HepG2 (cell line): Measurements from ENCODE around the gene MS4A10.

Experiments
- EP300 ChIP-seq, 3 experiments: sonication (generic) in 1 of 3; formaldehyde crosslinking in 1 of 3; IDR thresholded peaks; 2 replicates each; pipeline versions ENCODE4 v1.5.1 to v1.6.1; 2011 to 2020; ENCODE audit warnings: low read depth in 2 of 3, low read length in 2 of 3, borderline replicate concordance in 1 of 3, improper control_type of control experiment in 1 of 3, mild to moderate bottlenecking in 1 of 3, missing genetic modification reagents in 1 of 3, moderate library complexity in 1 of 3
- JUNB ChIP-seq: sonication (generic); formaldehyde crosslinking; IDR thresholded peaks from 2 replicates; pipeline ENCODE4 v1.8.0; 2022; ENCODE audit warnings: missing genetic modification reagents, mild to moderate bottlenecking, borderline replicate concordance
- MXI1 ChIP-seq: IDR thresholded peaks from 3 replicates; pipeline ENCODE4 v1.6.1; 2012; ENCODE audit warnings: low read depth, low read length, inconsistent platforms, borderline replicate concordance
- POLR2AphosphoS5 ChIP-seq: IDR thresholded peaks from 2 replicates; pipeline ENCODE4 v1.6.1; 2012; ENCODE audit warnings: low read depth, low read length
- RAD21 ChIP-seq: fragments of 450-650 bp; formaldehyde crosslinking; IDR thresholded peaks from 2 replicates; pipeline ENCODE4 v1.5.0; 2020; ENCODE audit warnings: mild to moderate bottlenecking
- ZNF510 ChIP-seq: sonication (generic); formaldehyde crosslinking; IDR thresholded peaks from 2 replicates; pipeline ENCODE4 v1.4.0; 2020; ENCODE audit warnings: low read depth, mild to moderate bottlenecking, missing genetic modification reagents
- ZNF660 ChIP-seq: sonication (generic); formaldehyde crosslinking; IDR thresholded peaks from 2 replicates; pipeline ENCODE4 v1.5.1; 2020; ENCODE audit warnings: mild to moderate bottlenecking, low read depth, missing genetic modification reagents, borderline replicate concordance
- TF ChIP-seq, protein P1 (sequence below): sonication (generic); formaldehyde crosslinking; conservative IDR thresholded peaks from 2 replicates; pipeline ENCODE4 v1.4.0; 2020; ENCODE audit warnings: mild to moderate bottlenecking, missing genetic modification reagents, moderate library complexity
- TF ChIP-seq, protein P2 (sequence below): sonication (generic); formaldehyde crosslinking; IDR thresholded peaks from 2 replicates; pipeline ENCODE4 v1.4.0; 2020; ENCODE audit warnings: mild to moderate bottlenecking, missing genetic modification reagents
- TF ChIP-seq, protein P3 (sequence below): sonication (generic); formaldehyde crosslinking; IDR thresholded peaks from 2 replicates; pipeline ENCODE4 v1.4.0; 2020; ENCODE audit warnings: missing genetic modification reagents

DNA sequence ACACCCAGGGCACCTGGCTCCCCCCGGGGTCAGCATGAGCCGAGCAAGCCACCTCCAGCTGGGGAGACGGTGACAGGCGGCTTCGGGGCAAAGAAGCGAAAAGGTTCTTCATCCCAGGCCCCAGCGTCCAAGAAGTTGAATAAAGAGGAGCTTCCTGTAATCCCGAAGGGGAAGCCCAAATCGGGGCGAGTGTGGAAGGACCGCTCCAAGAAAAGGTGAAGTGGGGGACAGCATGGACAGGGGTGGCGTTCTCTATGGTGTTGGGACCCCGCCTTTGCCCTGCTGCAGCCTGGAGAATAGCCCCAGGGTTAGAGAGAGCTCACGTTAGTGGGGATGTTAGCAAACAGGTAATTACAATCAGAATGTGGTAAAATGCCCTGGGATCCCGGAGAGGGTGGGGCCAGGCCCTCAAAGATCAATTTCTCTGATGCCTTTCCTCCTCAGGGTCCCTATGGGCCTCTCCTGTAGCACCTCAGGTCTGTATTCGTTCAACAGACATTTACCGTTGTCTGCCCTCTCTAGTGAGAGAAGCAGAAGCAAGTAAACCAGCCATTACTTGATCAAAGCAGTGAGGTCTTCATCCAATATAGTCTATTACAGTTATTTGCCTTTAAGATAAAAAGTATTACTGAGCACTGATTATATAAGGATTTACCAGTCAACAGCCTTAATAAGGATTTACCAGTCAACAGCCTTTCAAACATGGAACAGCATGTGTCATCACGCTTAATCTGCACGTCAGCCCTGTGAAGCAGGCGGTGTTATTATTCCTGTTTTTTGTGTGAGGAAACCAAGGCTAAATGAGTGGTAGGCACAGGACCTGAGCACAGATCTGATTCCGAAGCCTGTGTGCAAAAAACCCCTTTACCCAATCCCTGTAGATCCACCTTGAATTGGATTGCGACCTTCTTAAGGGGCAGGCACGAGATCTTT lies 57.8 kb downstream of the MS4A10 start:
- TF ChIP-seq EP300 (IDR thresholded peaks at IDR 0.05; ENCODE audit: low read depth in 2 of 2, low read length in 2 of 2) (no peak), EP300 (CRISPR knock-in tag; IDR thresholded peaks at IDR 0.05; ENCODE audit: borderline replicate concordance) (no peak), ZNF660 (no peak), MXI1 (no peak), ZNF510 (CRISPR knock-in tag) (no peak), RAD21 (CRISPR knock-in tag) (no peak), JUNB (no peak), POLR2AphosphoS5 (no peak)
- TF ChIP-seq, protein P1, sequence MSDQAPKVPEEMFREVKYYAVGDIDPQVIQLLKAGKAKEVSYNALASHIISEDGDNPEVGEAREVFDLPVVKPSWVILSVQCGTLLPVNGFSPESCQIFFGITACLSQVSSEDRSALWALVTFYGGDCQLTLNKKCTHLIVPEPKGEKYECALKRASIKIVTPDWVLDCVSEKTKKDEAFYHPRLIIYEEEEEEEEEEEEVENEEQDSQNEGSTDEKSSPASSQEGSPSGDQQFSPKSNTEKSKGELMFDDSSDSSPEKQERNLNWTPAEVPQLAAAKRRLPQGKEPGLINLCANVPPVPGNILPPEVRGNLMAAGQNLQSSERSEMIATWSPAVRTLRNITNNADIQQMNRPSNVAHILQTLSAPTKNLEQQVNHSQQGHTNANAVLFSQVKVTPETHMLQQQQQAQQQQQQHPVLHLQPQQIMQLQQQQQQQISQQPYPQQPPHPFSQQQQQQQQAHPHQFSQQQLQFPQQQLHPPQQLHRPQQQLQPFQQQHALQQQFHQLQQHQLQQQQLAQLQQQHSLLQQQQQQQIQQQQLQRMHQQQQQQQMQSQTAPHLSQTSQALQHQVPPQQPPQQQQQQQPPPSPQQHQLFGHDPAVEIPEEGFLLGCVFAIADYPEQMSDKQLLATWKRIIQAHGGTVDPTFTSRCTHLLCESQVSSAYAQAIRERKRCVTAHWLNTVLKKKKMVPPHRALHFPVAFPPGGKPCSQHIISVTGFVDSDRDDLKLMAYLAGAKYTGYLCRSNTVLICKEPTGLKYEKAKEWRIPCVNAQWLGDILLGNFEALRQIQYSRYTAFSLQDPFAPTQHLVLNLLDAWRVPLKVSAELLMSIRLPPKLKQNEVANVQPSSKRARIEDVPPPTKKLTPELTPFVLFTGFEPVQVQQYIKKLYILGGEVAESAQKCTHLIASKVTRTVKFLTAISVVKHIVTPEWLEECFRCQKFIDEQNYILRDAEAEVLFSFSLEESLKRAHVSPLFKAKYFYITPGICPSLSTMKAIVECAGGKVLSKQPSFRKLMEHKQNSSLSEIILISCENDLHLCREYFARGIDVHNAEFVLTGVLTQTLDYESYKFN (CRISPR knock-in tag): no peak
- TF ChIP-seq, protein P2, sequence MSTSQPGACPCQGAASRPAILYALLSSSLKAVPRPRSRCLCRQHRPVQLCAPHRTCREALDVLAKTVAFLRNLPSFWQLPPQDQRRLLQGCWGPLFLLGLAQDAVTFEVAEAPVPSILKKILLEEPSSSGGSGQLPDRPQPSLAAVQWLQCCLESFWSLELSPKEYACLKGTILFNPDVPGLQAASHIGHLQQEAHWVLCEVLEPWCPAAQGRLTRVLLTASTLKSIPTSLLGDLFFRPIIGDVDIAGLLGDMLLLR (CRISPR knock-in tag): no peak
- TF ChIP-seq, protein P3, sequence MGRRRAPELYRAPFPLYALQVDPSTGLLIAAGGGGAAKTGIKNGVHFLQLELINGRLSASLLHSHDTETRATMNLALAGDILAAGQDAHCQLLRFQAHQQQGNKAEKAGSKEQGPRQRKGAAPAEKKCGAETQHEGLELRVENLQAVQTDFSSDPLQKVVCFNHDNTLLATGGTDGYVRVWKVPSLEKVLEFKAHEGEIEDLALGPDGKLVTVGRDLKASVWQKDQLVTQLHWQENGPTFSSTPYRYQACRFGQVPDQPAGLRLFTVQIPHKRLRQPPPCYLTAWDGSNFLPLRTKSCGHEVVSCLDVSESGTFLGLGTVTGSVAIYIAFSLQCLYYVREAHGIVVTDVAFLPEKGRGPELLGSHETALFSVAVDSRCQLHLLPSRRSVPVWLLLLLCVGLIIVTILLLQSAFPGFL (CRISPR knock-in tag): no peak
